ENCODE results near the gene YTHDF1.

DNA sequence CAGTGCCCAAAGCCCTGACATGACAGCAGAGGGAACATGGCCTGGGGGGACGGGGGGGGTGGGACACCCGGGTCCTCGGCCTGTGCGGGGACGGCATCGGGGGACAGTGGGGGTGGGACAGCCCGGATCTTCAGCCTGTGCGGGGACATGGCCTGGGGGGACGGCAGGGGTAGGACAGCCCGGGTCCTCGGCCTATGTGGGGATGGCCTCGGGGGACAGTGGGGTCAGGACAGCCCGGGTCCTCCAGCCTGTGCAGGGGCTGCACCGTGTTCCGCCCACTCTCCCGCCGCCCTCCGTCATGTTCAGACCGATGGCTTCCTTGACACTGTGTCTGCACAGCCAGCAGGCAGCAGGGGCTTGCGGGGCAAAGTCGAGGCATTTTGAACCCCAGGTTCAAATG, 26.8 kb upstream of the YTHDF1 start:
- TF ChIP-seq POLR2A (IDR thresholded peaks at IDR 0.05) = no peak
- TF ChIP-seq, protein P1, sequence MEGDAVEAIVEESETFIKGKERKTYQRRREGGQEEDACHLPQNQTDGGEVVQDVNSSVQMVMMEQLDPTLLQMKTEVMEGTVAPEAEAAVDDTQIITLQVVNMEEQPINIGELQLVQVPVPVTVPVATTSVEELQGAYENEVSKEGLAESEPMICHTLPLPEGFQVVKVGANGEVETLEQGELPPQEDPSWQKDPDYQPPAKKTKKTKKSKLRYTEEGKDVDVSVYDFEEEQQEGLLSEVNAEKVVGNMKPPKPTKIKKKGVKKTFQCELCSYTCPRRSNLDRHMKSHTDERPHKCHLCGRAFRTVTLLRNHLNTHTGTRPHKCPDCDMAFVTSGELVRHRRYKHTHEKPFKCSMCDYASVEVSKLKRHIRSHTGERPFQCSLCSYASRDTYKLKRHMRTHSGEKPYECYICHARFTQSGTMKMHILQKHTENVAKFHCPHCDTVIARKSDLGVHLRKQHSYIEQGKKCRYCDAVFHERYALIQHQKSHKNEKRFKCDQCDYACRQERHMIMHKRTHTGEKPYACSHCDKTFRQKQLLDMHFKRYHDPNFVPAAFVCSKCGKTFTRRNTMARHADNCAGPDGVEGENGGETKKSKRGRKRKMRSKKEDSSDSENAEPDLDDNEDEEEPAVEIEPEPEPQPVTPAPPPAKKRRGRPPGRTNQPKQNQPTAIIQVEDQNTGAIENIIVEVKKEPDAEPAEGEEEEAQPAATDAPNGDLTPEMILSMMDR (IDR thresholded peaks at IDR 0.05) = no peak
